HG03378 (cell line): ENCODE measurements around the gene ENAH.
"Not testable (repeated sequence)": the region's sequence is repeated elsewhere in the genome, so short reads cannot be mapped to it uniquely, and the experiment has no call there.

Experiments used
- ATAC-seq: cut with Tn5 transposase; IDR thresholded peaks from one replicate; pipeline ENCODE4 v1.9.1; 2021; ENCODE audit warnings: mild to moderate bottlenecking, moderate library complexity; ENCODE audit not compliant: unreplicated experiment

Gene ENAH

DNA sequence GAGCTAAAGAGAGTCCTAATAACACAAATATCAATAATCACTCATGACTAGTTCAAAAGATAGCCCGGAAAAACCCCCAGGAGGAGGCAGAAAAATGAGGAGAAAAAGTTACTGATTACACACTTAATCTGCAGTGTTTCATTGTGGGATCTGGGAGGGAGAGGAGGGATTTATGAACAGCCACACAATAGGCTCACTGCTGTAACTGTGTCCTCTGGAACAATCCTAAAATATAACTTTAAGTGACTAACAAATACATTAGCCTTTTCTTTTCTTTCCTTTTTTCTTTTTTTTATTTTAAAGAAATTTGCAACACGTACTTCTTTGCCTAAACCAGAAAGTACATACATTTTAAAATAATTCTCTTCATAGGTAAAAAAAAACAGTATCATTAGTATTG lies 118.8 kb downstream of the ENAH start:
- no peak for ATAC-seq

DNA sequence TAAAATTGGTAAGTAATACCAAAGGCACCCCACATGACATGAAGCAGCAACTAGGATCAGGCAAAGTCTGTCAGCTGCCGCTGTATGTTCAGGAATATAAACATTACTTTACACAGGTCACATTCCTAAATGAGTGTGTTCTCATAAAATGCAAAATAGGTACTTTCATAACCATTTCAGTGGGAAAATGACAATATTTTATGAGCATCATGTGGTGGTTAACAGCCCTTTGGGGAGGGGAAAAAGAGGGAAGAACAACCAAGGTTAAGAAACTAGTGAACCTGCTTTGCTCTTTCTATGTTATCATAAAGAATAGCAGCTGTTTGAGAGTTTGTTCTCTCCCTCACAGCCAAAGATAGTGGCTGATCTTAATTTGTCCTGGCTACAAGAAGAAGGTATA lies 119.7 kb downstream of the ENAH start:
- no peak for ATAC-seq

DNA sequence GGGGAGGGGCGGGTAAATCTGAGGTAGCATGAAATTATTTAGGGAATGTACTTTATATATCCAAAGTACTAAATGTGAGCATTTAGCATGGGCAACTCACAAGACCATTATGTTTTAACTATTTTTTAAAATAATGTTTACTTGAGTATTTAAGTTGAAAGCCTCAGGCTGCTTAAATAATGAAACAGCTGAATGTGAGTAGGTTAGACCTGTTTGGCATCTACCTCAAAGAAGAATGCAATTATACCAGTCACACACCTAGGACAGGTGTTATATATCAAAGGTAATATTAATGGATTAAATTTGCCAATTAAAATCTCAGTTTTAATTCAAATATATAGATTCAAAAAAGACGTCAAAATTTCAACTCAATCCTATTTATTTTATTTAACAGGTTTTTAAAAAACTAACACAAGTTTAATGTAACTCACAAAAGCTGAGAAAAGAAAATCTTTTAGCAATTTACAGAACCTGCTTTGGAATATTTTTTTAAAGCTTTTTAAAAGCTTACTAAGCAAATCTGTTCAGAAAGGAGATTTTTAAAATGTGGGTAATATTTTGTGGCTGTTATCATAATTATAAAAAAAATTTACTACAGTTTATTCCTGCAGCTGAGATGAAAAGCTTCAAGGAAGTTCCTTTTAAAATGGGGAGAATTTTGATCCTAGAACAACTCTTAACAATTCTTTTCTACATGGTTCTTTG lies 120.5 kb downstream of the ENAH start:
- no peak for ATAC-seq

DNA sequence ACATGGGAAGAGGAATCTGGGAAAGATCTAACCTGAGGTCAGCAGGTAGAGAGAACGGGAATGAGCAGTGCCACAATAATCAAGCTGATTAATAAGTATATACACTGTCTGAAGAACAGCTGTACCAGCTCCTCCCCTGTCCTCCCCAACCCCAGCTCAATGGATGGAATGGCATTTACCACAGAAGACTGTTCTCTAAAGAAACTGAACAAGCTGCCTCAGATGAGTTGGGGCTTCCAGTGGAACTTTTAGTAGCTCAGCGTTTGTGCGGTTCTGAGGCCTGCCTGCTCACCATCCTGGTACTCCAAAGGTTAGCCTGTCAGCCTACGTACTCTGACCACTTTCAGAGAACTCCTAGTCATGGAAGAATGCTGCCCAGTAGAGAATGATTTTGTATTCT lies 123.2 kb downstream of the ENAH start:
- no peak for ATAC-seq

DNA sequence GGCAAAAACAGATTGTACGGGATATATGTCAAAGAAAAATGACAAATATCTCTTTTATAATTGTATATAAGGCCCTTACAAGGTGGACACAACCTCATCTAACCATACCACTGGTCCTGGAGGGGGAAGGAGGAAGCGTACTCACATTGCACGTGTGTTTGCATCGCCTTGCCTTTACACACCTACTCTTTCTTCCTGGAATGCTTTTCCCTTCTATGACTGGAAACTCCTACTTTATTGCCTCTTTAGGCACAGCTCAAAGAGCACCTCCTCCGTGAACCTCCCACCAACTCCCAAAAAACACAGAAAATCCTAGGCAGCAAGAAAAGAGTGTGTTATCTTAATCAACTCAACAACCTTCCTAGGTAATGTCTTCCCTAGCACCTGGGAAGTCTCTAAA lies 125.3 kb downstream of the ENAH start:
- no peak for ATAC-seq

DNA sequence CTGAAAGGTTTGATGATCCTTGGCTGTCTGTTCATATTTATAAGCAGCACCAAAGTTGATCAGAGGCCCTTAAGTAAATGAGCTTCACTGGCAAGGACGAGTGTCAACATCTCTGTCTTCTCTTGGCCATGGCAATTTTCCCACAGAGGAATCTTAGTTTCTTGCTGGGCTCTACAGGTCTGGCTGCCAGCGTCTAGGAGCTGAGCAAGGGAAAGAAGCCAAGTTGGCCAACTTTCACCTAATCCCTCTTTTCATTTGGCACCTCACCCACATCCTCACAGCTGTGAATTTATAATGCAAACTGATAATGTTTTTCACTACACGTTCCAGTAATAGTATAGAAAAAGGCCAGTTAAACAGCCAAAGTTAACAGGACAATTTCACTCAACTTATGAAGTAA lies 126.0 kb downstream of the ENAH start:
- no peak for ATAC-seq

DNA sequence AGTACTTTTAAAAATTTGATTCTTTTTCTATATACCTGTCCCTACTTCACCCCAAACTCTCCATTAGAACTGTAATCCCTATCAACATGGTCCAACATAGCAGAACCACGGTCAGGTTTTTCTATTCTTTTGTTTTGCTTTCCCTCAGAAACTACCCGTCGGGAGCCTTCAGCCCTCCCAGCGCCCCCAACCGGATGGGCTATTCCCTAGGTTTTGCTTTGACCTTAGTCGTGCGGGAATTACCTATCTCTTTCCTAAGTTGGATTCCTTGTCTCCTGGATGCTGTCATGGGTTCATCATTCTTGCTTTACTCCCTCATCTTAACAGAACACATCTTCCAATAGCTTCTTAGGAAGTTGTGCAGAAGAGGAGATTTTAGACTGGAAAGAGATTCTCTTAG lies 127.5 kb downstream of the ENAH start:
- no peak for ATAC-seq

DNA sequence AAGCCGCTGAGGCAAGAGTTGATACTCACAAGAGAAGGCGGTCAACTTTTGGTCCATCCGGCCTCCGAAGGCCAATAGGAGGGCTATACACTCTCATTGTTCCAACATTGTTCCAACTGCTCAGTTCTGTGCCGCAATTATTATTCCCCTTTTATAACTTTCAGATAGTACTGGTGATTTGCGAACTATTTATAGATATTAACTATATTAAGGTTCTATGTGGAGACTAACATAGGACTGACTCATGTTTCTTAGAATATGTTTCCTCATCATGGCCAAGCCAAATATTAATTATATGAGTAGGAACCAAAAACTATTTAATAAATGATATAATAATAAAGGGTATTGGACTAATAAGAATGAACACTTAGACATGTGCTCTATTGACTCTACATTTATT lies 128.4 kb downstream of the ENAH start:
- no peak for ATAC-seq

DNA sequence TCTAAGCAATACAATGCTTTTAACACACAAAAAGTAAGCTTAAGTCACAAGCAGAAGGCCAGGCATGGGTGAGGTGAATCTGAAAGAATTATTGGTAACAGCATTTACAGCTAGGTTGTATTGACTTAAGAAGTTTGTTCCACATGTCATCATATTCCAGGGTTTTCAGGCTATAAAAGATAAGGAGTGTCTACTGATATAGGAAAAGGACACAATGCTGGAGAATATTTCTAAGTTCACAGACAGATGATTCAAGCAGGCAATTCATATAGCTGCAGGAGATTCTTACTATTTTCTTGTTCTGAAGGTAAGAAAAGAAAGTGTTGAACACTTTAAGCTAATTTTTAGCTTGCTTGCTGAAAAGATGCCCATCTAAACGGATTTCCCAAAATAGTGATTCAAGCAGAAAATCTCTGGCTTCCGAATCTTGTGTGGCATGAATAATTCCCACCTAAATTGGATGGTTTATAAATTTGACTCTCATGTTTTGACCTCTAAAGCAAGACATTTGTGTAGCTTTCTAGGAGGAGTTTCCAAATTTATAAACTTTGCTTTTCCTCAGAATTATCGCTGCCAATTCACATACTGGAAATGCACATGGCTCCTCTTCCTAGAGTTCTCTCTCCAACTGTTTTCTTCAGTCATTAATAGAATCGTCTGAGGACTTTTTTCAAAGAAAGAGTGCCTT lies 129.5 kb downstream of the ENAH start:
- no peak for ATAC-seq

DNA sequence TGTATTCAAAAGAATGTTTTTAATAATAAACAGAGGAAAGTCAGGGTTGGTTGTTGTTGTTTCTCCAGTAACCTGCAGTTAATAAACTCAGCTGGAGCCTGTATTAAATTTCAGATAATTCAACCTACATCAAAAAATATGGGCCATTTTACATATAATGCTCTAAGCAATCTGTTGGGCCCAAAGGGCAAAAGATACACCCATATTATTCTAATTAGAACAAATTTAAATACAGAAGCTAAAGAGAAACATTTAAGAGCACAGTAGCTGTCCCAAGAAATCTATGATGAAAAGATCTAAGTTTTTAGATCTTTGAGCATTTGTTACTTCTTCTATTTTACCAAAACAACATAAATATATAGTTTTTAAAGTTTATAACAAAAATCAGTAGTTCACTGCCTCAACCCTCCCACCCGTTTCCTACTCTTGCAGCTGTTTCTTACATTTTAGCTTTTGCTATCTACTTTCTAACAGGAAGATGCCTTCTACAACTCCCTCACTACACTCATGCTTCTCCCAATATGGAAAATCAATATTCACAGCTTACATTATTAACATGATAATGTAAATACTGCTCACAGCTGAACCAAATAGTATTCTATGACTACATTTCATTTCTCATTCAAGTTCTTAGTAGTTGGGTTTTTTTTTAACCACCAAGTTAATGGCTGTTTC lies 130.2 kb downstream of the ENAH start:
- ATAC-seq, result no peak

DNA sequence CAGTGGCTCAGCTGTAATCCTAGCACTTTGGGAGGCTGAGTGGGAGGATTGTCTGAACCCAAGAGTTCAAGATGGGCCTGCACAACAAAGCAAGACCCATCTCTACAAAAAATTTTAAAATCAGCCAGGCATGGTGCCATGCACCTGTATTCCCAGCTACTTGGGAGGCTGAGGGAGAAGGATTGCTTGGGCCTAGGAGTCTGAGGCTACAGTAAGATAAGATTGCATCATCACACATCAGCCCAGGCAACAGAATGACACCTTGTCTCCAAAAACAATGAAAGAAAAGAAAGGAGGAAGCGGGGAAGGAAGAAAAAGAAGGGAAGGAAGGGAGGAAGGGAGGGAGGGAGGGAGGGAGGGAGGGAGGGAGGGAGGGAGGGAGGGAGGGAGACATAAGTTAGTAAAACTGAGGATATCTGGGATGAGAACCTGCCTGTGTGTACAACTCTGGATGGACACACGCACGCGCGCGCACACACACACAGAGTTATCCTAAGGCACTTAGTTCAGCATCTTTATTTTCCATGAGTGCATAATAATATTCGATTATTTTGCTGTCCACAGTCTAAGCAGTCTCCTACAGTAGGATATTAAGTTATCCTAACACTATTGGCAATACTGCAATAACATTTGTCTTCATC lies 132.2 kb downstream of the ENAH start:
- no peak for ATAC-seq

DNA sequence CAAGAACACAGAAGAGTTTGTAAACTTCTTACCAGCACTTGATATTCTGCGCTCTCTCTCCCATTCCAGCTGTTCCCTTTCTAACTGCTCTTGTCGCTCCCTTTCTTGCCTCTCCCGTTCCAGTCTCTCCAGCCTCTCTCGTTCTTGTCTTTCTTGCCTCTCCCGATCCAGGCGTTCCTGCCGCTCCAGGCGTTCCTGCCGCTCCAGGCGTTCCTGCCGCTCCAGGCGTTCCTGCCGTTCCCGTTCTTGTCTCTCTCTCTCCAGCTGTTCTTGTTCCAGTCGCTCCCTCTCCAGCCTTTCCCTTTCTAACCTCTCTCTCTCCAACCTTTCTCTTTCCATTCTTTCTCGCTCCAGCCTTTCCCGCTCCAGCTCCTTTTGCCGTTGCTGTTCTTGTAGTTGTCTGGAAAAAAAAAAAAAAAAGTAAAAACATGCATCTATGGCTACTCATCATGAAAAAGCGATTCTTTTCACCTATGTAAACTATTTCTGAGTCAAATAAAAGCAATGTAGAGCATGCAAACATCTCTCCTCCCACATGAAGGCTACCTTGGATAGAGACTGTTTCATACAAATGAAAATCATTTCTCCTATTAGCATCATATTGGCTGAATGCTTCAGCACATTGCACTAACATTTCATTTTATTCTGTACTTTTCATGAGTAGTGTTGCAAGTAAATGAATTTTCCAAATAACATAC lies 133.6 kb downstream of the ENAH start:
- ATAC-seq, result no peak

DNA sequence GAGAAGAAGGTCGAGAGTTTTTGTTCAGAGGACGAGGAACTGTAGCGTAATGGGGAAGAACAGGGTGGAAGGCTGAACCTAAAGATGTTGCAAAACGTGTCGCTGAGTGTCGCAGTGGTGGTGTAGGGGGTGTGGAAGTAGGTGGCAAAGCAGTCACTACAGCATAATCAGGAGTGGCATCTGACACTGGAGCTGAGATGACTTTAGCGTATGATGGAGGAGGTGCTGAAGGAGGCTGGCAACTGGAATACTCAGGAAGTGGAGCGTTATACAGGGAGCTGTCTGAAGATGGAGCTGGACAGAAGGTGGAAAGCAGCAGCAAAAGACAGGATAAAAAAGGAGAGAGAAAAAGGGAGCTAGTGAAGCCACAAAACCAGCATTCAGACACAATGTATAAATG lies 135.2 kb downstream of the ENAH start:
- ATAC-seq, result no peak

DNA sequence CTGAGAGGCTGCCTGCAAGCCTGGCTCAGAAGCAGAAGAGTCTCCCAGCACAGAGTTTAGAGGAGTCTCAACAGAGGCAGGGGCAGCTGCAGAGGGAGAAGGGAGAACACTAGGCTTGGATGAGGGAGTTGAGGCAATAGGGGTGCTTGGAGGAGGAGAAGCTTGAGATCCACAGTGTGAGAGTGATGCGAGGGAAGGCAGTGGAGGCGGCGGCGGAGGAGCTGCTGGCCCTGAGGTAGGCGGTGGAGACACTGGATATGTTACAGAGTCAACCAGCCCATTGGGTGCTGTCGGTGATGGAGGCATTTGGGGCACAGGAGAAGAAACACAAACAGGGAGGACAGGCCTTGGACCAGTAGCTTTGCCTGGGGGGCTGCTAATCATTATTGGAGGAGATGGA lies 135.7 kb downstream of the ENAH start:
- no peak for ATAC-seq

DNA sequence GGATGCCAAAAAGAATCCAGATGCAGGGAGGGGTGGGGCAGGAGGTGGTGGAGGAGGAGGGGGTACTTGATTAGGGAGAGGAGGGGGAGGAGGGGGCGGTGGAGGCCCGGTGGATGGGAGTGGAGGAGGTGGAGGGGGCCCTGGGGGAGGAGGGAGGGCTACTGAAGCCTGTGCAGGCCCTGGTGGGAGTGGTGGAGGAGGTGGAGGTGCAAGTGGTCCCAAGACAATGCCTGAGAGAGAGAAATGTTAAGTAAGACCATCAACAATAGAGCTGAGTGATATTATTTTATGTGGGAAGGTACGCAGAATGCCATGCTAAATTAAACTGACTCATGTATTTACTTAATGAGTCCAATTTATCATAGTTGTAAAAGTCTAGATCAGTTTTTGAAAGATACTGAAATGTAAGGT lies 138.2 kb downstream of the ENAH start:
- ATAC-seq, result no peak

DNA sequence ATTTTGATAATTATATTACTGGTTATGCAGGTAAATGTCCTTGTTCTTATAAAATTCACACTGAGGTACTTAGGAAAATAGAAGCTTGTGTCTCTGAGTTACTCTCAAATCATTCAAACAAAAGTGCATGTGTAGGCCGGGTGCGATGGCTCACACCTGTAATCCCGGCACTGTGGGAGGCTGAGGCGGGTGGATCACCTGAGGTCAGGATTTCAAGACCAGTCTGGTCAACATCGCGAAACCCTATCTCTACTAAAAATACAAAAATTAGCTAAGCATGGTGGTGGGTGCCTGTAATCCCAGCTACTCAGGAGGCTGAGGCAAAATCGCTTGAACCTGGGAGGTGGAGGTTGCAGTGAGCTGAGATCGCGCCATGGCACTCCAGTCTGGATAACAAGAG lies 139.3 kb downstream of the ENAH start:
- ATAC-seq, result not testable (repeated sequence)

DNA sequence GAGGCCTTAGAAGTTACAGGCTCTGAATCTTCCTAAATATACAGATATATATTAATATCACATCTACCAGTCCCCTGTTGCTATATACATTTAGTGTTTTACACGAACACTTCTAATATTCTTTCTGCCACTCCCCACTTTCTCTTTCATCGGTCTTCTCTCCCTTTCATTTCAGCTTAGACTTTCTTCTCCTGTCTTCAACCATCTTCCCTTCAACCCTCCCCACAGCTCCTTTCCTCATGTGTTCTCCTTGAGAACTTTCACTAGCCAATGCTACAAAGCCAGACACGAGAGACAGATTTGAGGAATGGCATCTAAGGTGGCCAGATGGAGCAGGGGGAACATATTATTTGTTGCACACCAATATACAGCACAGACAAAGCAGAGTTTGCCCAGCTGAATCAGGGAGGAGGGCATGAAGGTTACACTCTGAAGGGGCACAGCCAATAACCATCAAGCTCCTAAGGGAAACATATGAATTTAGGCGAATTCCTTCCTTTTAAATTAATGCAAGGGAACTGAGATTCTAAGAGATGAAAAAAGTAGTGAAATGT lies 141.0 kb downstream of the ENAH start:
- ATAC-seq, result no peak

DNA sequence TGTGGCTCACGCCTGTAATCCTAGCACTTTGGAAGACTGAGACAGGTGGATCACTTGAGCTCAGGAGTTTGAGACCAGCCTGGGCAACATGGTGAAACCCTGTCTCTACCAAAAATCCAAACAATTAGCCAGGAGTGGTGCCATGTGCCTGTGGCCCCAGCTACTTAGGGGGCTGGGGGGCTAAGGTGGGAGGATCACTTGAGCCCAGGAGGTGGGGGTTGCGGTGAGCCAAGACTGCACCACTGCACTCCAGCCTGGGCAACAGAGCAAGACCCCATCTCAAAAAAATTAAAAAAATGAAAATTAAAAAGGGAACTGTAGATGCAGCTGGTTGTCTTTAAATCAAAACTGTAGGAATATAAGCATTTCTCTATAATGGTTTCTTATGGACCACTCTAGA lies 142.2 kb downstream of the ENAH start:
- ATAC-seq, result not testable (repeated sequence)

DNA sequence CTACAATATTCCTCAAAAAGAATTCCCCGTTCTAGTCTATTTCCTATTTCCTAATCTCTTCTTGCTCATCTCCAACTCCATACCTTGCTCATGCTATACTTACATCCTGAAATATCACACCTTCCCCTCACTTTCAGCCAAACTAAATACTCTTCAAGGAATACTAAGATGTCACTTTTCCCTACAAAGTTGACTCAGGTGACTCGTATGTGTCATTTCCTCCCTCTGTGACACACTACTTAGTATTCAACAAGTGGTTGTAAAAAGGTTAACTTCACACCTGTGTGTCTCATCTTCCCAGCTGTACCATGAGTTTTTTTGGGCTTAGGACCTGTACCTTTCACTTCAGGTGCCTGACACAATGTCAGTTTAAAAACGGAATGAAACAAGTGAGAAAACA lies 143.2 kb downstream of the ENAH start:
- no peak for ATAC-seq

DNA sequence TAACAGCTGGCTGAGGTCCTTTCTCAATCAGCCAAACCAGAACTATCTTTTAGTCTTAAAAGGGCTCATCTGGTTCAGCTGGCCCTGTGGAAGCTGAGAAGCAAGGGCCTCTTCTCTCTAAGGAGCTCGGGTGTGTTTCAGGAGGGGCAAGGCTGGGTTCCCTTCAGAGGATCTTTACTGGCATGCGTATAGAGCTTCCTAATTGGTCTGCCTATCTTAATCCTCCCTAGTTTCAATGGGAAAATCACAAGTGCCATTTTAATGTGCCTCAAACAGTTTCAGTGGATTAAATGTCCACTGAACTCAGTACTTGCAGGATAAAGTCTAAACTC lies 143.6 kb downstream of the ENAH start:
- ATAC-seq, result no peak
